ENCODE measurements around the gene SERPINB12.

DNA sequence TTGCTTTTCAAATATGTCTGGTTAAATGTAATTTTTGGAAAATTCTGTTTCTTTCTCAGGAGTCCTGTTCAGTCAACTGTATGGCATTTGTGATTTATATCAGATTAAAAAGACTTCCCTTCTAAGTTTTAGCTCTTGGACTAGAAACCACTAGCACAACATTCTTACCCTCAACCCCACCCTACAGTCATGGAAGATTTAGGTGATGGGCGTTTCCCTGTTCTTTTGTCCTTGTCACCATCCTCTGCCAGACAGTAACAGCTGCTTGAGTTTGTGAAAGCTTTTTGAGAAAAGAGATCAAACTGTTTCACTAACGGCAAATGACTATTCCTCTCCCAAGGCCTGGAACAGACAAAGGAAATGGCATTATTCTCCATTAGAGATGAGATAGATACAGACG lies 33.6 kb upstream of the SERPINB12 start:
- TF ChIP-seq, protein P1, sequence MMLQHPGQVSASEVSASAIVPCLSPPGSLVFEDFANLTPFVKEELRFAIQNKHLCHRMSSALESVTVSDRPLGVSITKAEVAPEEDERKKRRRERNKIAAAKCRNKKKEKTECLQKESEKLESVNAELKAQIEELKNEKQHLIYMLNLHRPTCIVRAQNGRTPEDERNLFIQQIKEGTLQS (IDR thresholded peaks at IDR 0.05; ENCODE audit: borderline replicate concordance, extremely low read depth, low read depth, low read length): no peak
- TF ChIP-seq POLR2AphosphoS5 (IDR thresholded peaks at IDR 0.05; ENCODE audit: low read length): no peak
- no peak for TF ChIP-seq CTCF (IDR thresholded peaks at IDR 0.05 in 2 of 3, conservative IDR thresholded peaks at IDR 0.05 in 1 of 3; ENCODE audit: control insufficient read depth in 2 of 3, extremely low read depth in 1 of 3, insufficient read depth in 1 of 3, low read depth in 3 of 3, low read length in 3 of 3)

Measured in GM12878 (cell line).